Measurements from ENCODE around the gene ZNF319.
"Not testable (repeated sequence)": the region's sequence is repeated elsewhere in the genome, so short reads cannot be mapped to it uniquely, and the experiment has no call there.

Gene ZNF319

DNA sequence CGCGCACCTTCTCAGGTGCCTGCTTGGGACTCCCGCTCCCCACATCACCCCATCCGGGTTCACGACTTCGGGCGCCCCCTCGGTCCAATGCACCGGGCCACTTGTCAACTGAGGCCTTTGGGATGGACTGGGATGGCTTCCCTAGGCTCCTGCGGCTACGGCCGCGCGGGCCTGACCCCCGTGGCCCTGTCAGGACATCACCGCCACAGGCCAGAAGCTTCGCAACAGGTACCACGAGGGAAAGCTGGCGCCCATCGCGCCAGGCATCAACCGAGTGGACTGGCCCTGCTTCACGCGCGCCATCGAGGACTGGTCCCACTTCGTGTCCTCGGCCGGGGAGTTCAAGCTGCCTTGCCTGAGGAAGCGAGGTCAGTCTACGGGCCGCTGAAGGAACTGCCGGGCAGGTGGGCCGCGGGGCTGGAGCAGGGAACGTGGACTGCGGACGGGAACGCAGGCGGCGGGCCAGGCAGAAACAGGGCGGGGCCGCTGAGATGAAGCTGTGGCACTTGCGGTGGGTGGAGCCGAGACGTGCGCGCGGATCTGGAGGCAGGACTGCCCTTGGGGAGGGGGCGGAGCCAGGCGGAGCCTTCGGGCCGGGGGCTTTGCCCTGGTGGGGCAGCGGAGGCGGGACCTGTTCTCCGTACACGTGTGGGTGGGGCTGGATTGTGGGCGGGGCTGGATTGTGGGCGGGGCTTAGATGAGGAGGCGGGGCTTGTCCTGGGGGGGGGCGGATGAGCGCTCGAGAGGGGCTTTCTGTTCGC is 15.8 kb downstream of the ZNF319 start:
- H3K27me3 ChIP-seq: peaks cover 55% of the 10 kb centered on the region
- H3K4me1 ChIP-seq (ENCODE audit: control insufficient read depth in 1 of 2, insufficient read depth in 1 of 2, low read depth in 1 of 2, low read length in 1 of 2): peaks cover 8 to 15% of the 10 kb centered on the region in 2 experiments
- H3K9me3 ChIP-seq: no peaks in the 10 kb centered on the region
- TF ChIP-seq, protein P1, sequence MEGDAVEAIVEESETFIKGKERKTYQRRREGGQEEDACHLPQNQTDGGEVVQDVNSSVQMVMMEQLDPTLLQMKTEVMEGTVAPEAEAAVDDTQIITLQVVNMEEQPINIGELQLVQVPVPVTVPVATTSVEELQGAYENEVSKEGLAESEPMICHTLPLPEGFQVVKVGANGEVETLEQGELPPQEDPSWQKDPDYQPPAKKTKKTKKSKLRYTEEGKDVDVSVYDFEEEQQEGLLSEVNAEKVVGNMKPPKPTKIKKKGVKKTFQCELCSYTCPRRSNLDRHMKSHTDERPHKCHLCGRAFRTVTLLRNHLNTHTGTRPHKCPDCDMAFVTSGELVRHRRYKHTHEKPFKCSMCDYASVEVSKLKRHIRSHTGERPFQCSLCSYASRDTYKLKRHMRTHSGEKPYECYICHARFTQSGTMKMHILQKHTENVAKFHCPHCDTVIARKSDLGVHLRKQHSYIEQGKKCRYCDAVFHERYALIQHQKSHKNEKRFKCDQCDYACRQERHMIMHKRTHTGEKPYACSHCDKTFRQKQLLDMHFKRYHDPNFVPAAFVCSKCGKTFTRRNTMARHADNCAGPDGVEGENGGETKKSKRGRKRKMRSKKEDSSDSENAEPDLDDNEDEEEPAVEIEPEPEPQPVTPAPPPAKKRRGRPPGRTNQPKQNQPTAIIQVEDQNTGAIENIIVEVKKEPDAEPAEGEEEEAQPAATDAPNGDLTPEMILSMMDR (IDR thresholded peaks at IDR 0.05): no peak
- peak overlapping the region; percentile 27 for H3K27ac ChIP-seq
- peak overlapping the region; percentile 66 to 73 for H3K4me3 ChIP-seq (ENCODE audit: low read depth in 1 of 2, low read length in 1 of 2)
- H3K36me3 ChIP-seq: no peaks in the 10 kb centered on the region

DNA sequence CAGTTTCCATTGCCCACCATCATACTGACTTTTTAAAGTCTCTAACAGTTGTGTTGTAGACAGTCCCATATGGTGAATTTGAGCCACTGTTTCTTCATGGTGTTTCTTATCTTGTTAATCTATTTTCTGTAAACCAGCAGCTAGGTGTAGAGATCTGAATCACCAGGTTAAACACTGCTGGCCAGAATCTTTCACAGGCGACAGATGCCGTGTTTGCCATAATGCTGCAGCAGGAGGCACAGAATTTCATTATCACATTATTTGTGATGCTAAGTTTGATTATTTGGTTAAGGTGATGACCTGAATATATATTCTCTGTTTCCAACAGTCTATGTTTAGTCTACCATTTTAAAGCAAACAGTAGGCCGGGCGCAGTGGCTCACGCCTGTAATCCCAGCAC is 18.1 kb downstream of the ZNF319 start:
- Histone ChIP-seq H3K4me3 (ENCODE audit: low read depth in 1 of 2, low read length in 1 of 2) (no peak overlapping the region), H3K36me3 (no peaks in the 10 kb centered on the region), H3K27me3 (peaks cover 55% of the 10 kb centered on the region), H3K4me1 (ENCODE audit: control insufficient read depth in 1 of 2, insufficient read depth in 1 of 2, low read depth in 1 of 2, low read length in 1 of 2) (peaks cover 8 to 15% of the 10 kb centered on the region in 2 experiments), H3K9me3 (no peaks in the 10 kb centered on the region), H3K27ac (no peak overlapping the region)
- TF ChIP-seq, protein P1 (IDR thresholded peaks at IDR 0.05): no peak

DNA sequence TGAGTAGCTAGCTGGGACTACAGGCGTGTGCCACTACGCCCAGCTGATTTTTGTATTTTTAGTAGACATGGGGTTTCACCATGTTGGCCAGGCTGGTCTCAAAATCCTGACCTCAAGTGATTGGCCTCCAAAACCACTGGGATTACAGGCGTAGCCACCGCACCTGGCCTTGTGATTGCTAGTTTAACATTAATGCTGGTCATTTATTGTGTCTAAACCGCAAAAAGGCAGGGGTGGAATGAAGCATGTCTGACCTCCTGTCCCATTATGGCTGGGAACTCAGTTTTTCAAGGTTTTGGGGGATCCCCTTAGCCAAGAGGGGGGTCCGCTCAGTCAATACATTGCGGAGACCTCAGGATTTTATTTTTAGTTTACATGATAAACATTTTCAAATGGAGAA is 18.8 kb downstream of the ZNF319 start:
- Histone ChIP-seq H3K27me3 (peaks cover 47% of the 10 kb centered on the region), H3K36me3 (no peaks in the 10 kb centered on the region)
- TF ChIP-seq, protein P1 (IDR thresholded peaks at IDR 0.05): no peak

DNA sequence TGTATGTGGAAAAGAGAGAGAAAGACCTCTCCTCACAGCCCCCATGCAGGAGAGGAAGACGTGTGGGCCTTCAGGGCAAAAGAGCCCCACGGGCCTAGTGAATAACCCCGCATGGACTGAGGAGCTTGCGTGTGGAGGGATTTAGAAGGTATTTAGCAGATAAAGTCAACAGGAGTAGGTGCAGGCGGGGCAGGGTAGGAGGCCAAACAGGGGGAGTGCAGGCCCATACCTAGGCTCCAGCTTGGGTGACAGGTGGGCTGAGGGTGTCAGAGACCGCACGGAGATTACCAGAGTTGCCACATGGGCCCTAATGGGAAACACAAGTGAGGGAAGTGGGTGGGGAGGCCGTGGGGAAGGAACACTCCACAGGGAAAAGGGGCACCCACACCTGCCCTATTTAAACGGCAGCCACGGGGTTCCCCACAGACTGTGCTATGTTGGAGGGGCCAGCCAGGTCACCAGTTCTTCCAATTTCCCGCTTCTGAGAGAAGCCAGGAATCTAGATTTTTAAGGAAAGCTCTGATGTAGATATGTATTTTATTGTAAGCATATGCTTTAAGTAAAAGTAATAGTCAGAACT is 21.4 kb downstream of the ZNF319 start:
- H3K9me3 ChIP-seq: no peaks in the 10 kb centered on the region
- H3K27ac ChIP-seq: no peak overlapping the region
- H3K4me1 ChIP-seq (ENCODE audit: control insufficient read depth in 1 of 2, insufficient read depth in 1 of 2, low read depth in 1 of 2, low read length in 1 of 2): peaks cover under 1% of the 10 kb centered on the region in 2 experiments
- H3K36me3 ChIP-seq: no peaks in the 10 kb centered on the region
- peaks cover 22% of the 10 kb centered on the region for H3K27me3 ChIP-seq
- TF ChIP-seq, protein P1 (IDR thresholded peaks at IDR 0.05): no peak
- no peak overlapping the region for H3K4me3 ChIP-seq (ENCODE audit: low read depth in 1 of 2, low read length in 1 of 2)

More for the DNA sequence above, 18.8 kb downstream of the ZNF319 start:
- Histone ChIP-seq H3K4me3 (ENCODE audit: low read depth in 1 of 2, low read length in 1 of 2) (no peak overlapping the region), H3K4me1 (ENCODE audit: control insufficient read depth in 1 of 2, insufficient read depth in 1 of 2, low read depth in 1 of 2, low read length in 1 of 2) (peaks cover 8 to 15% of the 10 kb centered on the region in 2 experiments), H3K27ac (no peak overlapping the region), H3K9me3 (no peaks in the 10 kb centered on the region)

DNA sequence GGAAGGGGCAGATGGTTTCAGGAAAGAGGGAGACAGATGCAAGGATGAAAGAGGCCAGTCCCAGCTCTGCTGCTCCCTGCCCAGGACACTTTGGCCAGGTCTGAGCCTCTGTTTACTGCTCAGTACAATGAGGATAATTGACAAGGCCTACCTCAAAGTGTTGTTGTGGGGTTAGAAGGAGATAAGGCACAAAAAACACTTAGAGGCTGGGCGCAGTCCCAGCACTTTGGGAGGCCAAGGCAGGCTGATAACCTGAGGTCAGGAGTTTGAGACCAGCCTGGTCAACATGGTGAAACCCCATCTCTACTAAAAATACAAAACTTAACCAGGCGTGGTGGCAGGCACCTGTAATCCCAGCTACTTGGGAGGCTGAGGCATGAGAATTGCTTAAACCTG is 22.4 kb downstream of the ZNF319 start:
- not testable (repeated sequence) for H3K9me3 ChIP-seq; H3K36me3 ChIP-seq; H3K4me3 ChIP-seq (ENCODE audit: low read depth in 1 of 2, low read length in 1 of 2); H3K4me1 ChIP-seq (ENCODE audit: control insufficient read depth in 1 of 2, insufficient read depth in 1 of 2, low read depth in 1 of 2, low read length in 1 of 2); H3K27ac ChIP-seq
- H3K27me3 ChIP-seq: peaks cover 14% of the 10 kb centered on the region

DNA sequence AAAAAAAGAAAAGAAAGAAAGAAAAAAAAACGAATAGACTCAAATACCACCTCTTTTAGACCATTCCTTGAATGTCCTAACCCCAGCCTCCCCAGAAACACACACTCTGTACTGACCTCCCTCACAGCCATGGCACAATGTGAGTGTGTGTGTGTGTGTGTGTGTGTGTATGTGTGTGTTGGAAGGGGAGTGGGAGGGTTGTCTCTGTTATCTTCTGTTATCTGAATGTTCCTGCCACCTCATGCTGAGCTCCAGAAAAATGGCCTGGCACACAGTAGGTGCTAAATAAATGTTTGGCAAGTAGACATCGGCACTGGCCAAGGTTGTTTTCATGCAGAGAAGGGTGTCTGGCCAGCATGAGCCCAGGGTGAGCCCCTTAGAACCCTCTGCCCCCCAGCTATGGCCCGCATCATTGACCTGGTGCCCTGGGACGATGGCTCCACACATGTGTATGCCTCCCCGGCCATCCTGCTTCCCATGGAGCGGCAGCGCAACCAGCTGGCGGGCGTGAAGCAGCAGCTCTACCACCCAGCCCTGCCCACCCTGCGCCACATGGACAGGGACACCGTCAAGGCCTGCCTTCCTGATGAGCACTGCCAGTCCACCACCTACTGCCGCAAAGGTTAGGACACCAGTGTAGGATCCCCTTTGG is 22.9 kb downstream of the ZNF319 start:
- Histone ChIP-seq H3K27ac (no peak overlapping the region), H3K9me3 (no peaks in the 10 kb centered on the region), H3K27me3 (peaks cover 11% of the 10 kb centered on the region), H3K36me3 (no peaks in the 10 kb centered on the region), H3K4me1 (ENCODE audit: control insufficient read depth in 1 of 2, insufficient read depth in 1 of 2, low read depth in 1 of 2, low read length in 1 of 2) (no peaks in the 10 kb centered on the region), H3K4me3 (ENCODE audit: low read depth in 1 of 2, low read length in 1 of 2) (no peak overlapping the region)
- TF ChIP-seq, protein P1 (IDR thresholded peaks at IDR 0.05): no peak
